Skeletal muscle cell (primary cell): ENCODE results near the gene NABP1.
A peak's percentile ranks its signal among the peaks of the same experiment; 100 is the strongest.

Experiments
- DNase-seq: peaks from one replicate; pipeline ENCODE4 v3.0.0-alpha.2; 2010; ENCODE audit warnings: low read depth
- H3K4me3 ChIP-seq: 2 replicates; pipeline ENCODE4 v1.5.1; 2011; ENCODE audit warnings: low read depth, mild to moderate bottlenecking, control low read depth, low read length, moderate library complexity

Gene NABP1

GRCh38 chr2:191699341-191699945, 21.5 kb downstream of the NABP1 start:
- no peak for DNase-seq
- H3K4me3 ChIP-seq: no peak overlapping the region

GRCh38 chr2:191701029-191701428, 23.1 kb downstream of the NABP1 start:
- no peak overlapping the region for H3K4me3 ChIP-seq
- no peak for DNase-seq

GRCh38 chr2:191701696-191702095, 23.8 kb downstream of the NABP1 start:
- no peak for DNase-seq
- no peak overlapping the region for H3K4me3 ChIP-seq

GRCh38 chr2:191703079-191703725, 25.3 kb downstream of the NABP1 start:
- H3K4me3 ChIP-seq: no peak overlapping the region
- DNase-seq: no peak

- DNase-seq: no peak
- H3K4me3 ChIP-seq: no peak overlapping the region
Measured at GRCh38 chr2:191705084-191705483, 27.1 kb downstream of the NABP1 start.

GRCh38 chr2:191705701-191706100, 27.8 kb downstream of the NABP1 start:
- no peak overlapping the region for H3K4me3 ChIP-seq
- no peak for DNase-seq

- no peak for DNase-seq
Measured at GRCh38 chr2:191706791-191707190, 28.9 kb downstream of the NABP1 start.

GRCh38 chr2:191707542-191707941, 29.6 kb downstream of the NABP1 start:
- no peak for DNase-seq
- H3K4me3 ChIP-seq: no peak overlapping the region

More at GRCh38 chr2:191706791-191707190, 28.9 kb downstream of the NABP1 start:
- no peak overlapping the region for H3K4me3 ChIP-seq

- no peak overlapping the region for H3K4me3 ChIP-seq
- peak; percentile 61 for DNase-seq
Measured at GRCh38 chr2:191710411-191710900, 32.5 kb downstream of the NABP1 start.

GRCh38 chr2:191711621-191712020, 33.7 kb downstream of the NABP1 start:
- no peak for DNase-seq
- no peak overlapping the region for H3K4me3 ChIP-seq

GRCh38 chr2:191713837-191714236, 35.9 kb downstream of the NABP1 start:
- DNase-seq: no peak
- H3K4me3 ChIP-seq: no peak overlapping the region

- no peak for DNase-seq
- H3K4me3 ChIP-seq: no peak overlapping the region
Measured at GRCh38 chr2:191714925-191715324, 37.0 kb downstream of the NABP1 start.

GRCh38 chr2:191715471-191715870, 37.5 kb downstream of the NABP1 start:
- DNase-seq: no peak
- no peak overlapping the region for H3K4me3 ChIP-seq

GRCh38 chr2:191719261-191719660, 41.3 kb downstream of the NABP1 start:
- no peak for DNase-seq

GRCh38 chr2:191719938-191720337, 42.0 kb downstream of the NABP1 start:
- DNase-seq: no peak
- H3K4me3 ChIP-seq: no peak overlapping the region

More at GRCh38 chr2:191719261-191719660, 41.3 kb downstream of the NABP1 start:
- no peak overlapping the region for H3K4me3 ChIP-seq

- no peak for DNase-seq
- H3K4me3 ChIP-seq: no peak overlapping the region
Measured at GRCh38 chr2:191721331-191721730, 43.4 kb downstream of the NABP1 start.

- no peak for DNase-seq
- H3K4me3 ChIP-seq: no peak overlapping the region
Measured at GRCh38 chr2:191724015-191724414, 46.1 kb downstream of the NABP1 start.

GRCh38 chr2:191728750-191729624, 51.1 kb downstream of the NABP1 start:
- DNase-seq: no peak
- H3K4me3 ChIP-seq: no peak overlapping the region

GRCh38 chr2:191730263-191730662, 52.3 kb downstream of the NABP1 start:
- H3K4me3 ChIP-seq: no peak overlapping the region
- DNase-seq: no peak
